AG20443 (cell line): ENCODE data around the gene C3orf33.

Source experiments
- DNase-seq: peaks from one replicate; pipeline ENCODE4 v3.0.0; 2012; ENCODE audit warnings: low spot score, mixed read lengths

The C3orf33 gene

DNA sequence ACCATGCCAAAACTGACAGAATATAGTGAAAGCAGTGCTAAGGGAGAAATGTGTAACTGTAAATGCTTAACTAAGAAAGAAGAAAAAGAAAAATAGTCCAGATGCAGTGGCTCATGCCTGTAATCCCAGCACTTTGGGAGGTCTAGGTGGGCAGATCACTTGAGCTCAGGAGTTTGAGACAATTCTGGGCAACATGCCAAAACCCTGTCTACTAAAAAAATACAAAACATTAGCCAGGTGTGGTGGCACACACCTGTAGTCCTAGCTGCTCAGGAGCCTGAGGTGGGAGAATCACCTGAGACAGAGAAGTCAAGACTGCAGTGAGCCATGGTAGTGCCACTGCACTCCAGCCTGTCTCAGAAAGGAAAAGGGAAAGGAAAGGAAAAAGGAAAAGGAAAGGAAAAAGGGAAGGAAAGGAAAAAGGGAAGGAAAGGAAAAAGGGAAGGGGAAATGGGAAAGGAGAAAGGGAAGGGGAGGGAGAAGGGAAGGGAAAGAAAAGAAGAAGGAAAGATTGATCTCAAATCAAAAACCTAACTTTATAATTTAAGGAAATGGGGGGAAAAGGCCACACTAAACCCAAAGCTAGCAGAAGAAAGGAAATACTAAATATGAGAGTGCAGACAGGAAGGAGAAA lies 20.3 kb downstream of the C3orf33 start:
- no peak for DNase-seq

DNA sequence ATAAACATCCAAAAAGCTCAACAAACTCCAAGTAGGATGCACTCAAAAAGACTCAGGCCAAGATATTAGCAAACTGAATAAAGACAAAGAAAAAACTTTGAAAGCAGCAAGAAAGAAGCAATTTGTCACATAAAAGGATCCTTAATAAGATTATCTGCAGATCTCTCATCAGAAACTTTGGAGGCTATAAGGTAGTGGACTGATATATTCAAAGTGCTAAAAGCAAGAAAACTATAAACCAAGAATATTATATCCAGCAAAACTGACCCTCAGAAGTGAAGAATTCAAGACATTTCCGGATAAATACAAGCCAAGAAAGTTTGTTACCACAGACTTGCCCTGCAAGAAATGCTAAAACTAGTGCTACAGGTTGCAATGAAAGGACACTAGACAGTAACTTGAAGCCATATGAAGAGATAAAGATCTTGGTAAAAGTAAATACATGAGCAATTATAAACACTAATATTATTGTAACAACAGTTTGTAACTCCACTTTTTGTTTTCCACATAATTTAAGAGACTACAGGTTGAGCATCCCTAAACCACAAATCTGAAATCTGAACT lies 23.6 kb downstream of the C3orf33 start:
- no peak for DNase-seq

DNA sequence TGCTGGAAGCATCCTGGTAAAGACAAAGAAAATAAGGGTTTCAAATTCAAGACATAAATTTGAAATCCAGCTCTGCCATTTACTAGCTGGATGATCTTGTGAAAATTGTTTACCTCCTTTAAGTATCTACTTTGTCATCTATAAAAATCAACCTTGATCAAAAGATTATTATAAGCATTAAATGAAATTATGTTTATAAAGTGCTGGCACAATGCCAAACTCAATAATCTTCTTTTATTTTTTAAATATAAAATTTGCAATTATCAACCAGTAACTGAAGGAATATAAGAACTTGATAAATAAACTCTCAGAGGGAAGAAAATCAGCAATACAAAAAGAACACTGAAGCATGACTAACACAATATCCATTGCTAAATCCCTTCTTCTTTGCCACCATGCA lies 25.8 kb downstream of the C3orf33 start:
- no peak for DNase-seq

DNA sequence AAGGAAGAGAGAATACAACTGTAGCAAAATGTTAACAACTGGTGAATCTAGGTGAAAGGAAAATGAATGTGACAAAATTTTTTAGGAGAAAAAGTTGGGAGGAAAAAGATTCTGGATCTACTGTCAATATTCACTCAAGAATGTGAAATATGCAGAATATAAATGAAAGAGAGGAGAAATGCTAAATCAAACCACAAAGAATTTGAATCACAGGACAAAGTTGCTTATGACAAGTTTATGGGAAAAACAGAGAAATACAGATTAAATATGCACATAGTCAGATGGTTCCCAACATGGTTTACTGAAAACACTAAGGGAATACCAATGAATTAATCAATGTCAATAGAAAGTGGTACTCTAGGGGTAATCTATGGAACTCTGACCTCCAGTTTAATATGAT lies 27.6 kb downstream of the C3orf33 start:
- peak; percentile 10 for DNase-seq

DNA sequence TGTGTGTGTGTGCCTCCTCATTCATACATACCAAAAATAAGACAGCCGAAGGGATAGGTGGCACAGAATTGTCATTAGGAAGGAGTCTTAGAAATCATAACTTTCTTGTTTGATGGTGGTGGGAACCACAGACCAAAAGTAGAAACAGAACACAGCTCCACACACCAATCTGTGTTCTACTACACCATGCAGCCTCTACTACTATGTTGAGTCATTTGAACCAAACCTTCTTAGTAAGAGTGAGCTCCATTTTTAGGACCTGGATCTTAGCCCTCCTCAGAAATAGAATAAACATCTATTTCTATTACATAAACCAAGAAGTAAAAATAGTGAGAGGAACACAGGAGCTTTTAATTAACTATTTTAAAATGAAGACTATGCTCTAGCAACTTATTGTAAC lies 33.3 kb downstream of the C3orf33 start:
- DNase-seq, result no peak

GRCh38 chr3:155771126-155771525 lies 35.0 kb downstream of the C3orf33 start:
- DNase-seq, result no peak

DNA sequence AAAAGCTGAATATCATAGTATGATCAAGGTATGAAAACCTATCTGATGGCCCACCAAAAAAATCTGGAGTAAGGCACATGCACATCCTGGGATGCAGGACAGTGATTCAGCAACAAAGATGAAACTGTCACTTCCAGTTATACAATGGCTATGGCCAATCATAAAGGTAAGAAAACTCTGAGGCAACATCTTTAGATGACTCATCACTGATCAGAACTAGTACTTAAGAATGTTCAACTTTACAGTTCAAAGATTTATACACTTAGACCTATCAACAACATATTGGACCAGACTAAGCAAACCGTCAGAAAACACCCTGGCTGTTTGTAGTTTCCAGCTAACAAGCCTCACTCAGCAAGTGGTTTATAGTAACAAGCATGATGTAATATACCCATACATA lies 39.9 kb downstream of the C3orf33 start:
- DNase-seq, result no peak

- no peak for DNase-seq
These were observed 42.1 kb downstream of the C3orf33 start for GRCh38 chr3:155763870-155764463.

- DNase-seq, result no peak
These were observed 45.4 kb downstream of the C3orf33 start for GRCh38 chr3:155760653-155761052.

DNA sequence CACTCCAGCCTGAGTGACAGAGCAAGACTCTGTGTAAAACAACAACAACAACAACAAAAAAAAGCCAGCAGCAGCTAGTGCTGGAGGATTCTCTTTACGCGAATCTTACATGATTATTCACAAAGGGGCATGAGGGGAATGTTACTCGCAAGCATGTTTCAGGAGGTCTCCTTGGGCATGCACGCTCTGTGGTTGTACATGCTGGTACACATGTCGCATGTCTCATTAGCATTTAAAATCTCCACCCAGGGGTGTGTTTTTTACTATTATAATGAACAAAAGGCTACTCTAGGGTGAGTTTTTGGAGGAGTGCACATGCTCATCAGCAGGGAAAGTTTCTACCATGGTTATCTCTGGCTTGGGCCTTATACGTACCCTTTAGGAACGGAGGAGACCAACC lies 48.5 kb downstream of the C3orf33 start:
- no peak for DNase-seq

DNA sequence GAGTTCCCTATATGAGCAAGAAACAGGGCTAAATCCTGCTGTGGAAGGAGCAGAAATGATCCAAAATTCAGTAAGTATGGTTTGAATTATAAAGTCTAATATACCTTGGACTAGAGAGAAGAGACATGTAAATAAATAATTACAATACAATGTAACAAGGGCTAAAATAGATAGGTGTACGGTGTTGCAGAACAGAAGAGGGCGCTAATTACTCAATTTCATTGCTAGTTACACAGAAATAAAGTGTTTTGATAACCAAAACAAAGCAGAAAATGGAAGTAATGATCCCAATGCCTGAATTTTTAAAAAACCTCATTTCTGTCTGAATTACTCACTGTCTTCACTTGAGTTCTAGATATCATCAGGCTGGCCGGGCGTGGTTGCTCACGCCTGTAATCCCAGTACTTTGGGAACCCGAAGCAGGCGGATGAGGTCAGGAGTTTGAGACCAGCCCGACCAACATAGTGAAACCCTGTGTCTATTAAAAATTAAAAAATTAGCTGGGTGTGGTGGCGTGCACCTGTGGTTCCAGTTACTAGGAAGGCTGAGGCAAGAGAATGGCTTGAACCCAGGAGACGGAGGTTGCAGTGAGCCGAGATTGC lies 52.9 kb downstream of the C3orf33 start:
- DNase-seq, result peak; percentile 27

- DNase-seq, result no peak
These were observed 57.3 kb downstream of the C3orf33 start for GRCh38 chr3:155748611-155749365.

- DNase-seq, result no peak
These were observed 58.2 kb downstream of the C3orf33 start for GRCh38 chr3:155747946-155748290.

DNA sequence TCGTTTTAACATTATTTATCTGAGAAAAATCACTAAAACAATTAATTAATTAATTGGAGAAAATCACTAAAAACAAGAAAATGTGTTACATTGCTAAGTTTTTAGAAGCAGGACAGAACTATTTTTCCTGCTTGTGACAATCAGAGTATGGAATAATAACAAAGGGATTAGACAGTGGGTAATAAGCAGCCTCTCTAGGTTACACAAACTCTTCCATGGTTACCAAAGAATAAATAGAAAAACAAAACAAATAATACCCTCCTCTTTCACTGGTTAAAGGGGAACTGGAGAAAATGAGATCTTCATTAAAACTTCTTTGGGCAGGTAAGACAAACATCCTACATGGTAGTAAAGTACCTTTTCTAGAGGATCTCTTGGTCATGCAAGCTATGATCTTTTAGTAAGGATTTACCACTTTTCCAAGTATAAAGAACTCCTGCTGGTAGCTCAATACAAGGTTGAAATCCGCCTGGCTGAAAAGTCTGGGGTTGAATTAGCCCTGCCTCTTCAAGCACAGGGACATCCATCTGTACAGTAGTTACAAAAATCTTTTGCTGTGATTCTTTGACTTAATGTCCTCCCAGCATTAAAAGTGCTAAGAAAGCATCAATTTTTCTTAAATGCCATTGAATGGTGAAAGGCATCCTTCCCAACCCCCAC lies 58.7 kb downstream of the C3orf33 start:
- DNase-seq, result no peak

DNA sequence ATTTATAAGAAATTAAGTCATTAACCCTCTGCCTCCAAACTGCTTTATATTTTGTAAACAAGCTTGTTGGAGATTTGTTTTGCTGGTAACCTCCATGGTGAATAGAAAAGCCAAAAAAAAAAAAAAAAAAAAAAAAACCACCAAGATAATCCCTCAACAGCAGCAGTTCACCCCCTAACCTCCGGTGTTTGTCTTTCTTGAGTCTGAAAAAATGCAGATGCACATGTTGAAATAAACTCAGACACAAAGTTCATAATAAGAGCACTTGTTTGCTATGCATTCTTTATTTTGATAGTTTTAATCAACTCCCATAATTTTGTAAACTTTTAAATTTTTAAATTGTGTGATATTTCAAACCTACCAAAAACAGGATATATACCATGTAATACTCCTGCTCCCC lies 59.4 kb downstream of the C3orf33 start:
- no peak for DNase-seq

GRCh38 chr3:155745795-155746550 lies 60.1 kb downstream of the C3orf33 start:
- no peak for DNase-seq

GRCh38 chr3:155744626-155745324 lies 61.3 kb downstream of the C3orf33 start, which contains the start of gene PLCH1:
Gene PLCH1, minus strand, starts transcription at chr3:155745071. Its CDS starts 40,847 bp downstream, at chr3:155704224.
- DNase-seq, result peak; percentile 82

GRCh38 chr3:155744010-155744625 lies 62.0 kb downstream of the C3orf33 start:
- DNase-seq, result peak; percentile 91

DNA sequence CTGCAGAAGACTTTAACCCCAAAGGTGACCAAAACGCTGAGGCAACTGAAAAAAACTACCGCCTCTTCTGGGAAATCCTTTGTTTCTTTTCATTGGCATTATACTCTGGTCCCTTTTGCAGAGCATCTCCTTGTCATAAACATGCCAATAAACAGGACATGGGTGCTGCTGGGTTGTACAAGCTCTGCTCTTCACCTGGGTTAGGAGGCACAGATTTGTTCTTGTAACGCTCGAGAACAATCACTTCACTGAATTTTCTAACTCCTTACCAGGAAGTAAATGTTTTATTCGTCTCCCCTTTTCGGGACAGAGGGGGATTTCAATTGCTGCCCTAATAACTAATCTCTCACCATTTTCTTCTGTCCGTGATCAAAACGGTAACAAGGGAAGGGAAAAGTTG lies 62.5 kb downstream of the C3orf33 start:
- DNase-seq, result no peak

GRCh38 chr3:155742349-155742965 lies 63.6 kb downstream of the C3orf33 start:
- no peak for DNase-seq
